ENCODE results near the gene EVPL.

Gene EVPL

GRCh38 chr17:76014925-76015261 is 12.2 kb downstream of the EVPL start:
- no peak for DNase-seq

DNA sequence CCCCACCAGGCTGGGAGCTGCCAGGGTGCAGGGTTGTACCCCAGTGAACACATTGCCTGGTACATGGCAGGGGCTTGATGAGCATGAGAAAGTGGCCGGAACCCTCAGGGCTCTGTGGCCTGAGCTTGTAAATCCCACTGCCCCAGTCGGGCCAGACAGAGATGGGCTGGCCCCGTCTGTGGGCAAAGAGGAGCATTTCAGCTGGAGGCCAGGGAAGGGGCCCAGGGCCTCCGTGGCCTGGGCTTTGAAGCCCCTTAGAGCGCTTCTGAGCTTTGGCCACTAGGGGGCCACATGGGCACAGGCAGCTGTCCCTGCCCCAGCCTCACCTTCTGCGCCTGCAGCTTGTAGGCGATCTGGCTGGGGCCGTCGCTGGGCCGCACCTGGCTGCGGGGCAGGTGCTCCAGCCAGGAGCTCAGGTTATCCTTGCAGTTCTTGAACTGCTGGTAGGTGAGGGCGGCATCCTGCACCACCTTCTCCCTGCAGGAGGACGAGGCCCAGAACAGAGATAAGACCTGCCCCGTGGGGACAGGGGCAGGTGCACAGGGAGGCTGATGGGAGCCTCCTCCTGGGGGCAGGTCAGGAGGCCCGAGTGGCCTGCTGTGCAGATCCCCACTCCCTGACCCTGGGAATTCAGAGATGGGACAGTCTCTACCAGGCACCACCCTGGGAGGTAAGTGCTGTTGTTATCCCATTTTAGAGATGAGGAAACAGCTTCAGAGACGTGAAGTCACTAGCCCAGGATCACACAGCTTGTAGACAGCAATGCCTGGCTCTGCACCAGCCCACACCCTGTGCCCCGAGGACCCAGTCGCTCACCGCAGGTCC is 12.8 kb downstream of the EVPL start:
- DNase-seq, result peak; percentile 3 to 41

- no peak for DNase-seq
Measured at GRCh38 chr17:76013377-76013932, 13.7 kb downstream of the EVPL start.

DNA sequence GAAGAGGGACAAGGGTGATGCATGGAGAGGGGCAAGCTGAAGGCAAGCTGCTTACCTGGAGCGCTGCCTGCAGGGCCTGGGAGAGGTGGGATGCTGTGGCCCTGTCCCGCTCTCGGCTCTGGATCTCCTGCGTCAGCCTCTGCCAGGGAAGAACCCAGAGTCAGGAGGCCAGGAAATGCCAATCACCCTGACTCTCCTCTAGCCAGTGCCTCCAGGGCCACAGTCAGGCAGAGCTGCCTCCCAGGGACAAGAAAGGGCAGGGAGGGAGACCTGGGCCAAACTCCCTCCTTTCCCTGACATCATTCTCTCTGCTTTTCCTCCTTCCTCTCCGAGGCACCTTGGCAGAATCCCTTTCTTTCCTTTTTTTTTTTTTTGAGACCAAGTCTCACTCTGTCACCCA is 15.2 kb downstream of the EVPL start:
- DNase-seq, result no peak

DNA sequence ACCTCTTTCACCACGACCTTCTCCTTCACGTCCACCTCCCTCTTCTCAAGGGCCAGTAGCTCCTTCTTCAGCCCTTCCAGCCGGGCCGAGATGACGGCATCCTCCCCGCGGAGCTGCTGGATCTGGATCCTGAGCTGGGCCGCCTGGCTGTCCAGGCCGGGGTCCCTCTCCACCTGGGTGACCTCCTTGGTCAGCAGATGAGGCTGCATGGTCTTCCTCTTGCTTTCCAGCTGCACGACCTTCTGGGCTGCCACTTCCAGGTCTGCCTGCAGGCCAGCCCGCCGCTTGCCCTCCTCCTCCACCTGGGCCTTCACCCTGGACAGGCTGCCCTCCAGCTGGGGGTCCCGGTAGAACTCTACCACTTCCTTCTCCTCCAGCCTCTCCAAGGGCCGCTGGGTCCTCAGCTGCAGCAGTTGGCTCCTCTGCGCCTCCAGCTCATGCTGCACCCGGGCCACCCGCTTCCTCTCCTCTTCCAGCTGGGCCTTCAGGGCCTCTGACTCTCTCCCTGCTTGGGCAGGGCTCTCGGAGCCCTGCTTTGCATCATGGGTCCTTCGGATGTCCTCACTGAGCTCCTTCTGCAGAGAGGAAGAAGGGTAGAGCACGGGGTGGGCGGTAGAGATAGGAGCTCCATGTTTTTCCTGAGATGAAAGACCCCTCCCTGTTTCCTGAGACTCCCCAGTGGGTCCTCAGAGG is 17.0 kb downstream of the EVPL start:
- DNase-seq, result no peak

DNA sequence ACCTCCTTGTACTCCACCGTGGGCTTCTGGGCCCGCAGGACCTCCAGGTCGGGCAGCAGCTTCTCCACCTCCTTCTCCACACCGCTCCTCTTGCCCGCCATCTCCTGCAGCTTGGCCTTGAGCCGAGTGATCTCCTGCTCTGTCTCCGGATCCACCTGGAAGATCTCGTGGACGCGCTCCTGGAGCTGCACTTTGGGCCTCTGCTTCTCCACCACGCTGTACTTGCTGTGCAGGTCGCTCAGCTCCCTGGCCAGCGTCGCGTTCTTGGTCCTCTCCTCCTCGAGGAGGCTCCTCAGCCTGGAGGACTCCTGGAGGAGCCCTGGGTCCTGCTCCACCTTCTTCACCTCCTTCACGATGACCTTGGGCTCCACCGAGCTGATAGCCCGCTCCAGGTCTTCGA is 17.7 kb downstream of the EVPL start:
- no peak for DNase-seq

- DNase-seq, result no peak
Measured at GRCh38 chr17:76008630-76009425, 18.3 kb downstream of the EVPL start.

GRCh38 chr17:76008208-76008607 is 18.9 kb downstream of the EVPL start:
- no peak for DNase-seq

DNA sequence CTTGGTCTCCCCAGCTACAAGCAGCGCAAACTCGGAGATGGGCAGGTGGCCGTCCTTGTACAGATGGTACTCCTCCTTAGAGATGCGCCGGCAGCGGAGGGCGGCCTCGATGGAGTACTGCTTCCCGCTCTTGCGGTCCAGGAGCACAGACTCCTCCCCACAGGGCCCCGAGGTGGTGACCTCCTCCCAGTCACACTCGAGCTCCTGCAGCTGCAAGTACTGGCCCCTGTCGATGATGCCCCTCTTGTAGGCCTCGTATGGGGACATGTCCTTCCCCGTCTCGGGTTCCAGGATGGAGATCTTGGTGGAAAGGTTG is 19.3 kb downstream of the EVPL start:
- no peak for DNase-seq

DNA sequence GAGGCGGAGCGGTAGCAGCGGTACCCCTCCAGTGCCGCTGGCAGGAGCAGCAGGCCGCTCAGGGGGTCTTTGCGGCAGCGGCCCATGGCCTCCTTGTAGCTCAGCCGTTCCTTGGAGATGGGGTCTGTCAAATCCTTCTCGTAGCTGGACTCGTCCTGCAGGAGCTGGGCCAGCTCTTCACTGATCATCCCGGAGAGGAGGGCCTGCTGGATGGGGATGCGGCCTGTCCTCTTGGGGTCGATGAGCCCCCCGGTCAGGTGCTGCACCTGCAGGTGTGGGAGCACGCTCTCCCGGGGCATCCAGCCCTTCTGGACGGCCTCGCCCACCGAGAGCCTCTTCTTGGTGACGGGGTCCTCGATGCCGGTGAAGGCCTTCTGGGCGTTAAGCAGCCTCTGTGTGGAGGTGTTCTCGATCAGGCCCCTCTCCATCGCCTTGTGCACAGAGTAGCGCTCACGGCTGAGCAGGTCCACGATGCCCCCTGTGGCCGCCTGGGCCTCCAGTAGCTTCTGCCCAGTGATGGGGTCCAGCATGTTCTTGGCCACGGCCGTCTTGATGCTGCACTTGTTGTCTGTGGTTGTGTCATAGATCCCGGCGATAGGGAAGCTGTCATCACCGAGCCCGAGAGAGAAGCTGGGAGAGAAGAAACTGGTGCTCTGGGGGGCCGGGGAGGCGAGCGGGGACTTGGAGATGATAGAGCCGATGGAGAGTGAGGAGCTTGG is 19.8 kb downstream of the EVPL start:
- no peak for DNase-seq

DNA sequence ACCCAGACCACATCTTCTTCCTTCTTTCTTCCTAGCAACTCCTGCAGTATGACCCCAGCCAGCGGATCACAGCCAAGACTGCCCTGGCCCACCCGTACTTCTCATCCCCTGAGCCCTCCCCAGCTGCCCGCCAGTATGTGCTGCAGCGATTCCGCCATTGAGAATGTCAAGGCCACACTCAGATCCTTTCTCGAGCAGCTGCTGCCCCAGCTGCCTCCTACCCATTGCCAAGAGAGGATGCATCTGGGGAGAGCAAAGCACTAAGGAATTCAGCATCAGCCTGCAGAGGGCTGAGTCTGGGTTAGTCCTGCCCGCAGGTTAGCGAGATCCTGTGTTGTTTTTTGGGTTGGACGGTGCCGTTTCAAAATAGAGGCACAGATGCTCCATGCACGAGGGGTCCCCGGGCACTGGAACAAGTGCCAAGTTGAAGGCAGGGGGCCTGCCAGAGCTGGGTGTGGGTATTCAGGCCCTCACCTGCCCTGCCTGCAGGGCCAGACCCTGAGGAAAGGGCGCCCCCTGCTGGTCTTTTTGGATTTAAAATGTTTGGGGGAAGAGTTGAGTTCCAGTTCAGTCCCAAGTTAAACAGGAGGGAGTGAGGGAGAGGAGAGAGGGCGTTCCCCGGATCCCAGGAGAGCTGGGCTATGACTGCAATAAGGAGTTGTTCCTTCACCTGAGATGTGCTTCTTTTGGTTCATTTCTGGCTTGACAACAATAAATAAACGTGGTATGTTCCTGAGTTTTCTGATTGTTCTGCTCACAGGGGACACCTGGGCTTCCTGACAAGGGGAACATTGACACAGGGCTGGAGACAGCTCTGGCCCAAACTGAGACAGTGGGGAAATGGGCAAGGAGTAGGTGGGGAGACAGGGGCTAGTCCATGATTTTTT is 21.6 kb downstream of the EVPL start:
- peak; percentile 1 to 68 for DNase-seq

DNA sequence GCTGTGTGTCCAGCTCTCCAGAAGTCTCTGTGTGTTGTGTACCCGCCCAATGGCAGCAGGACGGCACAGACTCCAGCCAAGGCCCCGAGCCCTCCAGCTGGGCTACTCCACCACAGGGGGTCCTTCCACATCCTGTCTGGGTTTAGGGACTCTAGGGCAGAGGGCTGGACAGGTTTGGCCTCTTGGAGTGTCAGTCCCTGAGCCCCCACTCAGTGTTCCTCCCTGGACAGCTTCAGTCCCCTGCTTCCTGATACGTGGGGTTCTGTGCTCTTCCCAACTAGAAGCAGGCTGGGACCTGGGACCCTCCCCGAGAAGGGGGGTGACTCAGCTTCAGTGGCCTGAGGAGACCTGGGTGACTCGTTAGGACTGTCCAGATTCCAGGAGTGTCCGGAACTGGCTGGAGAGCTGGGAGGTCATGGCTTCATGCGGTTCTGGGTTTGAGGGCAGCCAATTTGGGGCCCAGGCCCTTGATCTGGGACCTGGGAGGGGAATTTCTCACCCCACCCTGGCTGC is 22.3 kb downstream of the EVPL start:
- no peak for DNase-seq

GRCh38 chr17:76003915-76004314 is 23.2 kb downstream of the EVPL start:
- no peak for DNase-seq

- DNase-seq, result no peak
Measured at GRCh38 chr17:76002100-76002499, 25.0 kb downstream of the EVPL start.

DNA sequence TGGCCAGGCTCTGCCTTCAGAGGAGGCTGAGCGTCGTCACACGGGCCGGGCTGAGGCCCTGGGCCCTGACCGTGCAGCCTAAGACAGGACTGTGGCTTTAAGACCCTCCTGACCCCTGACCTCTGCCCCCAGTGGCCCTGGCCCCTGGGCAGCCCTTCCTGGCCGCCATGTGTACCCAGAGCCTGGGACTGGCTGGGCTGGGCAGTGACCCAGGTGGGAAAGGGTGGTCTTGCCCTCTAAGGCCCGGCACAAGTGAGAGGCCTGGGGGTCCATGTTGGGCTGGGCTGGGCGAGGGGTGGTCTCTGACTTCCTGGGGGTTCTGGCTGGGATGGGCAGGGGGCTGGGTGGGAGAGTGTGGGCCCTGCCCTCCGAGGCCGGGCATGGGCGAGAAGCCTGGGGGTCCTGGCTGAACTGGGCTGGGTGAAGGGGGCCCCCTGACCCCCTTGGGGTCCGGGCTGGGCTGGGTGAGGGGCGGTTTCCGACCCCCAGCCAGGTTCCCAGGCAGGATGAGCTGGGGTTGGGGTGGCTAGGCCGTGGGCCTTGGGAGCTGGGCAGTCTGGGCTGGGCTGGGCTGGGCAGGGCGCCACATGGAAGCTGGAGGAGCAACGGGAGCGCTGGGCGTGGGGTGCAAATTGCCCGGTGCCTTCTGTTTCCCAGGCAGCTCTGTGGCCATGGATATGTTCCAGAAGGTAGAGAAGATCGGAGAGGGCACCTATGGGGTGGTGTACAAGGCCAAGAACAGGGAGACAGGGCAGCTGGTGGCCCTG is 26.2 kb downstream of the EVPL start, which contains the start of gene CDK3:
TSS of gene CDK3 (plus strand) at position 101 of the 767 bp plus-strand sequence. CDS start at position 672, 571 bp downstream.
- no peak for DNase-seq

- no peak for DNase-seq
Measured at GRCh38 chr17:76000016-76000754, 26.9 kb downstream of the EVPL start.

GRCh38 chr17:75998327-75998795 is 28.7 kb downstream of the EVPL start:
- no peak for DNase-seq

- DNase-seq, result peak in 1 of 2 donors; percentile 22
Measured at GRCh38 chr17:75996665-75997590, 30.2 kb downstream of the EVPL start.
